SK-N-DZ (cell line): ENCODE measurements around the gene RPGRIP1L. TPM values are rescaled to one million over a fixed set of nuclear protein-coding genes. Genes with fewer than 3 reads are reported as not detected.
A peak's percentile ranks its signal among the peaks of the same experiment; 100 is the strongest.

Experiments used
- DNase-seq: peaks from one replicate; pipeline ENCODE4 v3.0.0-alpha.2; 2015; ENCODE audit warnings: low spot score
- polyA plus RNA-seq, 2 experiments: library from polyadenylated mRNA; depleted of rRNA; stranded (reverse); fragments of >200 nt; gene quantifications; 2 replicates each; pipeline ENCODE4 v1.2.3, GENCODE V29; 2014

RPGRIP1L gene
- 16.6 and 17.2 TPM in 2 replicates for polyA plus RNA-seq (2014; cell fraction: cytosol; rRNA removed)
- polyA plus RNA-seq (2014; cell fraction: nucleus; rRNA removed): 23.6 and 28.3 TPM in 2 replicates

DNA sequence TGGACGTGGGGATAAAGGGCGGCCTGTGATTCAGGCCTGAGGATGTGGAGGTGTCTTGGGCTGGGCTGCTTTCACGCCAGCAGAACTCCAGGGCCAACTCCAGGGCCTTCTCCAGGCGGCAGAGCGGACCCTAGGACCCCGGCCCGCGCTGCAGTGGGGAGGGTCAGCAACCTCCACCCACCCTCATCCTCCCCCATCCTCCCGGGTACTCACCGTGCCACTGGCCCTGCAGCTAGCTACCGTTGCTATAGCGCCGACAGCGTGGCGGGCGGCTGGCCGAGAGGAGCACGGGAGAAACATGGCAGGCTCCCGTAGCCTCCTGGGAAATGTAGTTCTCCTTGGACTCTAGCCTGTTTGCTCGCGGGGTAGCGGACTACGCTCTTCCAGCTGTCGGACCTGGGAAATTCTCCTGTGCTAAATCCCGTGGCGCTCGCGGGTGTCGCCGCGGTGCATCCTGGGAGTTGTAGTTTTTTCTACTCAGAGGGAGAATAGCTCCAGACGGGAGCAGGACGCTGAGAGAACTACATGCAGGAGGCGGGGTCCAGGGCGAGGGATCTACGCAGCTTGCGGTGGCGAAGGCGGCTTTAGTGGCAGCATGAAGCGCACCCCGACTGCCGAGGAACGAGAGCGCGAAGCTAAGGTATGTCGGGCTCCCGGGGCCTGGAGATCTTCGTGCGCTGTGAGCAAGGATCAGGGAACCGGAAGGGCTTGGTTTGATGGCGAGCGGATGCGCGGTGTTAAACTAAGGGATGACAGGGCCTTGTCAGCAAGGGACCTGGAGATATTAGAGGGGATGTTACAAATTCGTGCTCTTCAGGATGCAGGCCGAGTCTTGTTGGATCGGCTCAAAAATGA lies at the start of gene RPGRIP1L, which contains the start of gene FTO:
RPGRIP1L (minus strand) TSS at position 270 of the 855 bp plus-strand sequence. CDS start 3,136 bp downstream, outside the sequence.
FTO (plus strand) TSS at position 567 of the 855 bp plus-strand sequence.
- peak; percentile 99 for DNase-seq

DNA sequence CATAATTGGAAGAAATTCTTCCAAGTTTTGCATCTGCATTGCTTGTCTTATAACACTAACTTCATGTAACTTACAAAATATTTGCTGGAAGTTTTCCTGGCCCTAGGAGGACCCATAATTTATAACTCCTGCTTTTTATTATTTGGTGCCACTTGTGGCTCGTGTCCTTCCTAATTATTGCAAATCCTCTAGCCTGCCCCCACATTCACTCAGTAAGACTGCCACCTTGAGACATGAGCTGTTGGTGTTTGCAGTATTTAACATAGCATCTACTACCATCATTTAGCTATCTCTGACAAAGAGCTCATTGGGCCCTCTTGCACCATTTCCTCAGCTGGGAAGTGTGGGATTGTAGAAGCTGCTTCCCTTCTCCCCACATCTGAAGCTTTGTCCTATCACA lies 49.8 kb upstream of the RPGRIP1L start:
- no peak for DNase-seq

DNA sequence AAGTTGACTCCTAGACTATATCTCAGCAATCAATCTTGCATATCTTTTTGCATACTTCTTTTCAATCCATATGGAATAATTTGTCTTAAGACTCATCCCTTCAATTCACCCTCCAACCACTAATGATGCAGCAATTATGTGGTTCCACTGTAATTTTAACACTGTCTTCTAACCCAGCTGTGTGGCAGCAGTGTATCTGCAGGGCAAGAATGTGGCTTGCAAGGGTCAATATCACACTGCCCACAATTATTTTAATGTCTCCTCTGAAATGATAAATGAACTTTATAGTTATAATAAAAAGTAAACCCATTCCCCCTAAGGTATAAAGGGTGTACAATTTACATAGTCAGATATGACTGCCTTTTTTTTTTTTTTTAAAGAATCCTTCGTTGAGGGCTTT lies 48.9 kb upstream of the RPGRIP1L start:
- no peak for DNase-seq

DNA sequence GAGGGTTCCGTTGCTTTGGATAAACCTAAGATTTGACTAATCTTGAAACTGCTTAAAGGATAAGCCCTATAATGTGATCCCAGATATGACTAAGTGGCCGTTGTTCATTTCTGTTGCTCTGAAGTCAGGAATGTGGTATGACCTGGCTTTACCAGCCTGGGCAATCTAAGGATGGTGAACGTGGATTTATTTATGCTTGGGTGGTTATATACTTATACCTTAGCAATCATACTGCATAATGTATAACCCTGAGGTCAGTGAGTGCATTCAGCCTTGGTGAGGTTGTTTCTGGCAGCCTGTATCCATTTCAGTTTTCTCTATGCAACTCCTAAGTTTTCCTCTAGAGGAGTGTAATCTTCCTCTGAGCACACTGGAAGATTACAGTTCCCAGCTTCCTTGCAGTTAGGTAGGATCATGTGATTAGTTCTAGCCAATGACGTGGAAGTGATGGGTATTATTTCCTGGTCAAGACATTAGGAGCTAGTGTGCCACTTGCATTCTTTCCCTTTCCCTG lies 42.2 kb upstream of the RPGRIP1L start:
- peak; percentile 20 for DNase-seq

DNA sequence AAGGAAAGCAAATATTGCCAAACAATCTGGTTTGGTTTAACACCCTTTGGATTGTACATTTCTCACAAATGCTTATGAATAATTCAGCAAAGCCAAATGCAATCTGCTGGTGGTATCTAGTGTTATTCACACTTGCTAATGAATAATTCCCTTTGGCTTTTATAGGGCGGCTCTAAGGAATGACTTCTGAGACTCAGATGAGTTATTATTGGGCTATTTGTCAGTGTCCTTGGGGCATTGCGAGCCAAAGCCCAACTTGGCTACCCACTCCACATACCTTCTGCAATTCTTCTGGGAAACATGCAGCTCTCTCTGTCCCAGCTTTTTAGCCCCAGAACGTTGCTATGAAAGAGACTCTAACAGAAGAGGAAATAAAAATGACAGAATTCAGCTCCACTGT lies 41.4 kb upstream of the RPGRIP1L start:
- no peak for DNase-seq

DNA sequence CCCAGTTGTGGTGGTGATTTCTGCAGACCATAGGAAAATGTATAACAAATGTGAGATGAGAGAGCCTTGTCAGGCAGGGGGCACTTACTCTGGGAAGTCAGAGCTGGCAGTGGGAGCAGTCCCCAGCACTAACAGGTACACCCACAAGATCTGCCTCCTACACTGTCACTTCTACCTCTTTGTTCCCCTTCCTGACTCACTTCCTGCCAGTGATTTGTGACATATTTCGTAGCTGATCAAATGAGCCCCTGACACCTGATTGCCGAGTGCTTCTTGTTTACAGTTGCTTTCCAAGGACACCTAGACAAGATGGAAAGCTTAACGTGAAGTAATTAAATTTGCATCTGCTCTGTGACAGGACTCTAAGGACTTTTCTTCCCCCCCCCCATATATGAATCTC lies 40.8 kb upstream of the RPGRIP1L start:
- no peak for DNase-seq

DNA sequence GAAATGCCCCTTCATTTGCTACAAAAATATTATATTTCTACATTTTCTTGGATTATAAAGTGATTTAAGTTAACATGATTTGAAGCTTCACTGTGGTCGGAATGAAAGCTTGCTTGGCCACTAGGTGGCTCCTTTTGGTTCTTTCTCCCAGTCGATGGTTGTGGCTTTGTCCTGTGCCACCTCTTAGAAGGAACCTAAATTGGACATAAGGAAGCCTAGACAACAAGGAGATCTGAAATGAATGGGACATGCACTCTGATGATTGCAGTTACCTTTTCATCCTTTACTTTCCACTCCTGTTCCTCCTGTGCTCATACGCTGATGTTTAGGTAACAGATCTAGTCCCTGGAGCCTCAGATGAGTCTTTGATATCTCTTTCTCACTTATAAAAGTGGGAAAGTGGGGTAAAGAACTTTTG lies 39.5 kb upstream of the RPGRIP1L start:
- peak; percentile 24 for DNase-seq

DNA sequence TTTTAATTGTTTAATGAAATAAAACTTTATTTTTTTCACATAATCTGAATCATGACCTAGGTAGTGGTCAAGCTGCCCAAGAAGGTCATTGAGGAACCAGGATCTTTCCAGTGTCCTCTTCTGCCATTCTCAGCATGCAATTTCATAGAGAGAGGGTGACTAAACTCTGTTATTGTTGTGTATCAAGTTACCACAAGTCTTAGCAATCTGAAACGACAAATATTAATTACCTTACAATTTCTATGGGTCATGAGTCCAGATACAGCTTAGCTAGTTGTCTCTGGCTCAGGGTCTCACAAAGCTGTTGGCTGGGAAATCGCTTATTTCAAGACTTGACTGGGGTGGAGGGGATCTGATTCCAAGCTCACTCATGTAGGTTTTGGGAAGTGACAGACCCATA lies 37.9 kb upstream of the RPGRIP1L start:
- no peak for DNase-seq

DNA sequence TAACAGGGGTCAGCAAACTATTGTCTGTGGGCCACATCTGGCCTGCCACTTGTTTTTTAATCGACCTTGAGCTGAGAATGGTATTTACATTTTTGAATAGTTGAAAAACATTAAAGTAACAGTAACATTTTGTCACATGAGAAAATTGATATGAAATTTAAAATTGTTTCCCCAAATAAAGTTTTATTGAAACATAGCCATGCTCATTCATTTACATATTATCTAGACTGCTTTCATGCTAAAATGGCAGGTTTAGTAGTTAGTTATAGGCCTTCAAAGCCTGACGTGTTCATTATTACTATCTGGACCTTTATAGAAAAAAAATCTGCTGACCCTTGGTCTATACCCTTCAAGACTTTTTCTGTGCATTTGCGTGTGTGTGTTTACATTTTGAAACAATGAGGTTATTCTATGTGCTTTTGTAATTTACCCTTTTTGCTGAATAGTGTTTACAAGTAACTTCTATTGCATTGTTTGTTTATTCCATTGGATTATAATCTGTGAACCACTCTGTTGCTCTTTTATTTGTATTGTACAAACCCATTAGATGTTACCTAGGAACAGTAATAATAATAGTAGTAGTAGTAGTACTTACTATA lies 37.4 kb upstream of the RPGRIP1L start:
- no peak for DNase-seq

DNA sequence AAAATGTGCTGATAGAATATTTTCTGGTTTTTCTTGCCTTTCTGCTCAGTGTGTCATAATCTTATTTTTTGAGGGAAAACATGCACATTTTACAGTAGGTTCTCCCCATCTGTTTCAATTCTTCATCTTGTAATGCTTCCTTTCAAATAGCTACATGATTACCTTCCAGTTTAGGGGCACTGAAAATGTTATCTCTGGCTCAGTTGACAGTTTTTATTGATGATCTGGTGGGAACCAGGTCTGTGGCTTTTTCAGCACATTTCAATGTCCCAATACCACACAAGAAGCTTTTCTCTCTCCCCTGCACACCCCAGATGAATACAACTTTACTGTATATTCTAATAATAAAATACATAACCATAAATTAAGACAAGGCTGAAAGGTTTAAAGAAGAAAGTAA lies 36.8 kb upstream of the RPGRIP1L start:
- DNase-seq: peak; percentile 60

DNA sequence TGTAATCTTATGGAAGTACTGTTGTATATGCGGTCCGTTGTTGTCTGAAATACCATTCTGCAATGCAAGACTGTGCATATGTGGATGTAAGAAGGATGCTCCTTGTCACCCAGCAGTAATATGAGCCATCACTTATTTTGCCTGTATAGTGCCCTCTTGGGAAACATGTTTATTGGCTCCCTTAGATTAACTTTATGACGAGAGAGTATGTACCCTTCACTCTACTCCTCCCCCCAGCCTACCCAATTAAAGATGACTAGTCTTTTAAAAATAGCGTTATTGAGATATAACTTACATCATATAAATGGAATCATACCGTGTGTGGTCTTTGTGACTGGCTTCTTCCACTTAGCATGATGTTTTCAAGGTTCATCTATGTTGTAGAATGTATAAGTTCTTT lies 33.9 kb upstream of the RPGRIP1L start:
- DNase-seq: no peak

DNA sequence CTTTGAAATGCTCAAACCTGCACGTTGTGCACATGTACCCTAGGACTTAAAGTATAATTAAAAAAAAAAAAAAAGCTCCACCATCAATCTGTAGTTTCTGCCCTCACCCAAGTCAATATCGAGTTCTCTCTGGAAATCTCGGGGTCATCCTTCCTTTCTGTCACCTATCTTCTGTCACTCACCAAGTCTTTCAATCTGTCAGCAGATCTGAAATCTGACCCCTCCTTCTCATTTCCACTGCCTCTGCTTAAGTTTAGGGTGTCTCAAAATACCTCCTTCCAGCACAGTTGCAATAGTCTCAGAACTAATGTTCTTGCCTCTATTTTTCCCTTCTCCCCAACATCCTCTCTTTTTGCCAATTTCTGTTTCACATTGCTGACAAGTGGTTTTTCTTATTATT lies 32.6 kb upstream of the RPGRIP1L start:
- DNase-seq: no peak

DNA sequence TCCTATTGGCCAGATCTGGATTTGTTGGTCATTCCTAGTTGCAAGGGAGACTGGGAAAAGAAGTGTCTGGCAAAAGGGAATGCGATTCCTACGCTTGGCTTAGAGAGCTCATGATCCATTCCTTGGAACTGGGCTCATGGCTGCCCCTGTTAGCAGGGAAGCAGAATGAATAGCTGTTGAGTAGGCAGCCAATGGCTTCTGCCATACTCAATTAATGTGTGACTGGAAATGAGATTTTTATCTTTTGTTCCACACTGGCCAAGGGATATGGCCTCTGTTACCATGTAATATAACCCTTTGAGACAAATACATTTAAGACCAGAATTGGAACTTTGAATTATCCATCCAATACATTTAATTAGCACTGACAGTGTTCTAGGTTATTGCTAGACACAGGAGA lies 31.2 kb upstream of the RPGRIP1L start:
- DNase-seq: peak; percentile 48

DNA sequence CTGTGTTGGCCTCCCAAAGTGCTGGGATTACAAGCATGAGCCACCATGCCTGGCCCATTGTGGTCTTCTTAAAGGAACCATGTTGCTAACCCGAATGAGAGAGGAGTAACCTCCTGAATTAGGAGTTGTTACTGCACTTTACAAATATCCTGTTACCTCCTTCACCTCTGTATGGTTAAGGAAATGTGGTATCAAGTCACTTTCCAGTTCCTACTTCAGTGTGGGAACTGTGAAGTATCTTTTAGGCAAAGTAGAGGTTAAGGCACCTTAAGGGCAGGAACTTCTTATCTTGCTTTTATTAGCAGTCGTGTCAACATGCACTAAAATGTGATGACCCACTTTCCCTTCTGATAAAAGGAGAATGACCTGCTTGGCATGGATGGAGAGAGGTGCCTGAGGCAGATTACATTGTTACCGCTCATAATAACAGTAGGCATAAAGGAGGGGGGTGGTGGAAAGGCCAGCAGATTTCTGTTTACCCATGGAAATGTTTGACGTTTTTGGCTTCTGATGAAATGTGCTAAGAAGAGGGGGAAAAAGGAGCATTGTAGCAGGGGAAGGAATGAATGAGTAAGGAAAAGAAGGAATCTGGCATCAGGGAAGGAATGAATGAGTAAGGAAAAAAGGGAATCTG lies 28.8 kb upstream of the RPGRIP1L start:
- DNase-seq: no peak

DNA sequence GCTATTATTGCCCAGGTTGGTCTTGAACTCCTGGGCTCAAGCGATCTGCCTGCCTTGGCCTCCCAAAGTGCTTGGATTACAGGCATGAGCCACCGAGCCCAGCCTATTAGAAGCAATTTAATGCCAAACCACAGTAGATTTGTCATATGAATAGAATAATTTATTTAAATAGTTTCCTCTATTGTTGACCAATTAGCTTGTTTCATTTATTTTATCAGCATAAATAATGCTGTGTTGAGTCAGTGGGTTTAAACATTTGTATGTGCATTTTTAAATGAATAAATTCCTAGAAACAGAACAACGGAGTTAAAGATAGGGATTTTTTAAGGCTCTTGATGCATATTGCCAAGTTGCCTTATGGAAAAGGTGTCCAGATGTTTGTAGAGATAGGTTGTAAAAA lies 27.0 kb upstream of the RPGRIP1L start:
- DNase-seq: no peak

DNA sequence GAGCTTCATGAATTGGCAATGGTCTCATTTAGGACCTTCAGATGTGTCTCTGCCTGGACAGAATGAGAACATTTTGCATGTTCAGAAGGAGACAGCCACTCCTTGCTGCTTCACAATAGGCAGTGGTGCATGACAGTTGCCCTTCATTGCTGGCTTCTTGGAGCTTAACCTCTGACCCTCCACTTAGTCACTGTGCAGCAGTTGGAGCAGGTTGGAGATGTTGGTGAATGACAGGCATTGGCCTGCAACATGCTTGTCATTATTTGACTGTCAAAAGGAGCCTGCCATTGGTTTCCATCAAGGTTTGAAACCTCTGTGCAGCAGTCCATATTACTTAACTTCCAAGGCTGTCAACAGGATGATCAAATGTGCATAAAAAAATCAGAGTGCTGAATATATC lies 23.0 kb upstream of the RPGRIP1L start:
- DNase-seq: peak; percentile 31

DNA sequence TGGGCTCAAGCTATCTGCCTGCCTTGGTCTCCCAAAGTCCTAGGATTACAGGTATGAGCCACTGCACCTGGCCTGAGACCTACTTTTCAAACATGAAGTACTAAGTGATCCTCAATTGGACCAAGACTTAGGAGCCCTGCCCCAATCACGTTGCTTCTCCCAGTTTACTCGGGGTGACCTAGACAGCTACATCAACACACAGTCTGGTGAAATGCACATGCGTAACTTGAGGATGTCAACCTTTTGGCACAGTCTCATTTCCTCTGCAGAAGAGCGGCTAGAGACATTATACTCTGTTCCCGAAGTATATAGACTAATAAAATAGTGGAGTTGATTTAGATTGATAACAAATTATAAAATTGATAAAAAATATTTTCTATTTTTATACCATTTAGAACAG lies 17.4 kb upstream of the RPGRIP1L start:
- no peak for DNase-seq

DNA sequence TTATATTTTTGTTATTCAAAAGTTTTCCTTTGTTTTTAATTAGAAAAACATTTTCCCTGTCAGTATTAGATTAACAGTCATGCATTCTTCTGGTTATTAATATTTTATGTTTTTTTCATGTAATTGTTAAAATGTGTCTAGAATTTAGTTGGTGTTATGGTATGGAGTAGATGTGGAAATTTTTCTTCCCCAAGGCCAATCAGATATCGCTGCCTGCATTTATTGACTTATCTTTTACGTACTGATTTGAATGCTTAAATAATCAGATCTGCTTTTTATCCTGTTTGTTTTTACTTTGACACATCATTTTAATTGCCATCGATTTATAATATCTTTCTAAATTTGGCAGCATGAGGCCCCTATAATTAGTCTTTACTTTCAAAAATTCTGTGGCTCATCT lies 13.9 kb upstream of the RPGRIP1L start:
- no peak for DNase-seq

DNA sequence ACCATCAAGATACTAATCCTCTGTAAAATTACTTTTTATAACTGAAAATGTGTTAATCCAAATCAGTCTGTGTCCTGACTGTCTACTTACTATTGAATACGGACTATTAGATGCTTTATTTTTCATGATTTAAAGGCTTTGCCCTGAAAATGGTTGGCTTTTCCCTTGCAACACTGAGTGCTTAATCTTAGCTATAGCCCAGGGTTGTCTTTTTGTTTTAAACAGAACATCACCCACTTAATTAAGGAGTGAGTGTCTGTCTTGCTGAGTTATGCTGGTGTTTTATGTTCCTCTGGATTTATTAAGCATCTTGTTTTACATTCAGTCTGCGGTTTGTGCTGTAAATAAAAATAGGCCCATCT lies 11.3 kb upstream of the RPGRIP1L start:
- DNase-seq: no peak

DNA sequence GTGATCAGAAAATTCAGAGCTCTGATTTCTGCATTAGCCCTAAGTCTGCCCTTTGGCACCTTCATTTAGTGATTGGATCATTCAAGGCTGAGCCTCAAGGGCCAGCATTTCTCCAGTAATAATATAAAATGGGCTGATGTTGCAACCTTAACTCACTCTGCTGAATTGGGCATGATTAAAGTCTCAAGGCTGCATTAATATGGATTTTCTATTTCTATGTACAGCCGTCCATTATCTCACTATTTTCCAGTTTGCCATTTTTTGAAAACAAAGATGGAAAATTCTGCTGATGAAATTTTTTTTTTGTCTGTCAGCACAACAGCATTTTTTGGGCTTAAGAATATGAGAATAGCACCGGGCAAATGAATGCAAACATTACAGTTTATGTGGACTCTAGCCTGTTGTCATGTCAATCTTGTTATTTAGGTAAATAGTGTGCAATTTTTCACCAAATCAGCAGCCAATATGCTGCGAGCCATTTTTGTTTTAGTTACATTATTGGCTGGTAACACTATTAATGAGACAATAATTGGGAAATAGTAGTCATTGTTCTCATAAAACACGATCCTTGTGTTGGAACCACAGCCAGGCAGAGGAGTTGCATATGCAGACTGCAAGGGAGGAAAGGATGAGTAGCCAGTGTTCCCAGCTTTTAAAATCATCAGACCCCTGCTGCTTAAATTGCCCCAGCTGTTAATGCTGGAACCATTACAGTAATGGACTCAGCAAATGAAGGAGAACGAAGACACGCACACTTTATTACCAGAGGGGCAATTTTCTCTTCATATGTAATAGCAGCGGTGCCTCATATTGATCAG lies 10.8 kb upstream of the RPGRIP1L start:
- no peak for DNase-seq

DNA sequence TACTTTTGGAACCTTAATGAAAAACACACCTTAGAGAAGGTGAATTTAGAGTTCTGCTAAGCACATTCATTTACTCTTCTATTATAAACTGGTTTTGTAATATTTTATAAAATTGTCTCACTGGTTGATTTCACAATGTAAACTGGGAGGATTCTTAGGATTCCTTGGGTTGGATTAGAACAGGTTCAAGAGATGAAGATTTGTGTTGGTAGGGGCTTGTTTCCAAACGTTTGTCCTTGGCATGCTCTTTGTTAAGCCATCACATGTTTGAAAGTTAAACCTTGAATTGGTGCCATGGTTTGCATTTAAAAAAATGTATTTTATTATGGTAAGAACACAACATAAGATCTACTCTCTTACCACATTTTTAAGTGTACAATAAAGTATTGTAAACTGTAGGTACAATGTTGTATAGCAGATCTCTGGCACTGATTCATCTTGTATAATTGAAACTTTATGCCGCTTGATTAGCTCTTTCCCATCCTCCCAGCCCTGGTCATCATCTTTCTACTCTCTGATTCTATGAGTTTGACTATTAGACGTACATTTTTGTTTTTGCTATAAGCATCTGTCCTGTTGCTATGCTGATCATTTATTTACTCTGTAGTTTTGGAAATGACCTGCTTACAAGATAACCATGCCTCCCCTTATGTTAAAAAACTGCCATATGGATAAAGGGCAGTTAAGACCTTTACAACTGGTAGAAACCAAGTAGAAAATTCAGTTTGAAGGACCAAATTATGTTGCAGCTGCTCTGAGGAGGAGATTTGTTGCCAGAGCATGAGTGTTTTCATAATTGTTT lies 9.9 kb upstream of the RPGRIP1L start:
- no peak for DNase-seq
